GM12878 (cell line): ENCODE data around the gene PLXNA2. TPM values are rescaled to one million over a fixed set of nuclear protein-coding genes. Genes with fewer than 3 reads are reported as not detected.

Experiments used
- ATAC-seq: fragments of 200-7000 bp; cut with Tn5 transposase; 3 replicates; pipeline ENCODE4 v1.9.1; 2020; ENCODE audit warnings: mild to moderate bottlenecking, moderate library complexity
- BruUV-seq: library from RNA; stranded (reverse); fragments of 400-500 nt; replicated peaks from 2 replicates; lab custom pipeline; 2021; lab: Mats Ljungman, UMichigan
- CTCF ChIA-PET: fragments of 300-600 bp; sonication (Branson Sonifier 250); formaldehyde crosslinking; extraction: SDS; loops from one replicate; lab custom pipeline; 2021; ENCODE audit warnings: inconsistent platforms; lab: Yijun Ruan, JAX
- POLR2A ChIA-PET: fragments of 350-600 bp; formaldehyde crosslinking; extraction: SDS; loops from one replicate; lab custom pipeline; 2021; ENCODE audit warnings: inconsistent platforms; lab: Charles Lee
- RAD21 ChIA-PET: fragments of 300-600 bp; sonication (Branson Sonifier 250); formaldehyde crosslinking; loops from one replicate; lab custom pipeline; 2023; ENCODE audit warnings: antibody characterized with exemption; ENCODE audit not compliant: unreplicated experiment; lab: Charles Lee
- SMC1A ChIA-PET: fragments of 300-600 bp; sonication (Branson Sonifier 250); formaldehyde crosslinking; loops from one replicate; lab custom pipeline; 2023; ENCODE audit not compliant: unreplicated experiment, uncharacterized antibody; lab: Charles Lee
- DNase-seq: peaks from one replicate; pipeline ENCODE4 v3.0.0-alpha.2; 2011; ENCODE audit warnings: low read depth, low spot score
- FAIRE-seq: peaks from 3 replicates; lab custom pipeline; 2011; peaks lifted over from hg19 to GRCh38; lab: Jason Lieb, UNC
- H2AFZ ChIP-seq: 2 replicates; pipeline ENCODE4 v1.6.0; 2011; ENCODE audit warnings: low read depth, low read length, control low read depth; ENCODE audit not compliant: control insufficient read depth
- H3K27ac ChIP-seq: 2 replicates; pipeline ENCODE4 v1.5.1; 2011; ENCODE audit warnings: control low read depth; ENCODE audit not compliant: control insufficient read depth, insufficient read depth
- H3K27me3 ChIP-seq, 2 experiments: replicated peaks in 1 of 2; 2 replicates each; pipeline versions ENCODE4 v1.6.0 to v1.6.1; 2011; ENCODE audit warnings: low read length in 1 of 2; ENCODE audit not compliant: control insufficient read depth in 2 of 2, insufficient read depth in 2 of 2
- H3K36me3 ChIP-seq, 2 experiments: 2 replicates each; pipeline ENCODE4 v1.5.1; 2011; ENCODE audit warnings: low read length in 1 of 2; ENCODE audit not compliant: control insufficient read depth in 2 of 2, insufficient read depth in 2 of 2
- H3K4me1 ChIP-seq: 2 replicates; pipeline ENCODE4 v1.6.1; 2011; ENCODE audit warnings: mild to moderate bottlenecking, low read length, moderate library complexity, mixed read lengths; ENCODE audit not compliant: control insufficient read depth, insufficient read depth
- H3K4me2 ChIP-seq: 2 replicates; pipeline ENCODE4 v1.6.0; 2011; ENCODE audit warnings: control low read depth; ENCODE audit not compliant: control insufficient read depth, insufficient read depth
- H3K4me3 ChIP-seq: fragments of 200-600 bp; sonication (generic); 2 replicates; pipeline ENCODE4 v1.5.1; 2016
- H3K79me2 ChIP-seq: 2 replicates; pipeline ENCODE4 v1.6.0; 2011; ENCODE audit warnings: low read length; ENCODE audit not compliant: control insufficient read depth, insufficient read depth
- H3K9ac ChIP-seq: 2 replicates; pipeline ENCODE4 v1.8.0; 2011; ENCODE audit warnings: low read length, control low read depth, mixed read lengths; ENCODE audit not compliant: control insufficient read depth, insufficient read depth
- H3K9me3 ChIP-seq: replicated peaks from 3 replicates; pipeline ENCODE4 v1.5.1; 2011; ENCODE audit warnings: mild to moderate bottlenecking, low read length; ENCODE audit not compliant: control insufficient read depth, insufficient read depth
- H4K20me1 ChIP-seq: 2 replicates; pipeline ENCODE4 v1.6.0; 2011; ENCODE audit not compliant: control insufficient read depth, insufficient read depth
- CREB1 ChIP-seq: IDR thresholded peaks from 2 replicates; pipeline ENCODE4 v1.6.1; 2012; ENCODE audit warnings: low read depth, mild to moderate bottlenecking, inconsistent platforms
- EGR1 ChIP-seq, 2 experiments: IDR thresholded peaks; 1 replicate in 1 of 2; 2 replicates in 1 of 2; pipeline ENCODE4 v1.6.1; 2011 to 2012; ENCODE audit warnings: low read depth in 2 of 2, low read length in 2 of 2, borderline replicate concordance in 1 of 2, mild to moderate bottlenecking in 1 of 2, moderate library complexity in 1 of 2
- ESRRA ChIP-seq: IDR thresholded peaks from 2 replicates; pipeline ENCODE4 v1.6.1; 2012; ENCODE audit warnings: mild to moderate bottlenecking, low read length, improper control_type of control experiment
- HCFC1 ChIP-seq: fragments of 150-350 bp; IDR thresholded peaks from 2 replicates; pipeline ENCODE4 v1.6.1; 2014; ENCODE audit warnings: low read length
- MEF2A ChIP-seq: IDR thresholded peaks from 2 replicates; pipeline ENCODE4 v1.6.1; 2011; ENCODE audit warnings: low read depth, mild to moderate bottlenecking, low read length, moderate library complexity; ENCODE audit not compliant: insufficient read depth
- NFIC ChIP-seq: IDR thresholded peaks from 2 replicates; pipeline ENCODE4 v1.6.1; 2012; ENCODE audit warnings: low read depth, mild to moderate bottlenecking, inconsistent platforms, low read length, moderate library complexity
- NR2C1 ChIP-seq: fragments of 450-650 bp; IDR thresholded peaks from 2 replicates; pipeline ENCODE4 v1.6.1; 2017; ENCODE audit warnings: antibody characterized with exemption, mild to moderate bottlenecking, moderate library complexity
- PML ChIP-seq: IDR thresholded peaks from 2 replicates; pipeline ENCODE4 v1.6.1; 2012; ENCODE audit warnings: low read length, inconsistent platforms
- RCOR1 ChIP-seq: conservative IDR thresholded peaks from 2 replicates; pipeline ENCODE4 v1.6.1; 2012; ENCODE audit warnings: low read depth, low read length, improper control_type of control experiment
- RFX5 ChIP-seq: IDR thresholded peaks from 2 replicates; pipeline ENCODE4 v1.6.1; 2011; ENCODE audit warnings: low read depth, low read length, improper control_type of control experiment
- SREBF1 ChIP-seq: IDR thresholded peaks from 2 replicates; pipeline ENCODE4 v1.6.1; 2012; ENCODE audit warnings: mild to moderate bottlenecking, low read length
- YY1 ChIP-seq: IDR thresholded peaks from 2 replicates; pipeline ENCODE4 v1.6.1; 2011; ENCODE audit warnings: low read depth, mild to moderate bottlenecking, low read length
- ZNF274 ChIP-seq: IDR thresholded peaks from one replicate; pipeline ENCODE4 v1.8.0; 2011; ENCODE audit not compliant: insufficient read length, insufficient read depth
- WGBS: methylation state at CpG from one replicate; pipeline ENCODE4 v1.1.6; 2016; ENCODE audit warnings: low lambda C conversion rate; ENCODE audit not compliant: insufficient replicate concordance, insufficient coverage; ENCODE audit errors: missing lambda C conversion rate; 5-methylcytosine and 5-hydroxymethylcytosine counted together
- in situ Hi-C: fragments of 300-500 bp; cut with MboI; formaldehyde crosslinking; loops from 9 replicates; pipeline ENCODE4 v1.14.3; 2018; ENCODE audit warnings: mixed read lengths
- intact Hi-C: fragments of 100-400 bp; cut with micrococcal nuclease; formaldehyde crosslinking; loops from one replicate; pipeline ENCODE4 v1.14.2; 2022; ENCODE audit not compliant: unreplicated experiment
- polyA plus RNA-seq, 11 experiments: library from polyadenylated mRNA; depleted of rRNA in 4 of 11; unstranded in 6 of 11; stranded (reverse) in 5 of 11; fragments of >200 nt; fragmentation: Nextera tagmentation in 4 of 11; fragmentation: Illumina TruSeq in 1 of 11; extraction: Ambion mirVana in 4 of 11; extraction: Trizol in 1 of 11; gene quantifications; 1 replicate in 1 of 11; 2 replicates in 10 of 11; pipeline versions ENCODE4 v1.2.1 to v1.2.3, GENCODE V29; 2011 to 2016; ENCODE audit warnings: inconsistent platforms in 2 of 11, missing spikeins in 2 of 11, low read depth in 1 of 11
- total RNA-seq, 4 experiments: library from RNA; depleted of rRNA in 3 of 4; stranded (reverse); fragments of >200 nt in 3 of 4; fragmentation: Illumina TruSeq in 1 of 4; extraction: Trizol in 1 of 4; gene quantifications; 2 replicates each; pipeline versions ENCODE4 v1.2.1 to v1.2.3, GENCODE V29; 2013 to 2021
- TF ChIP-seq, protein P1 (sequence below): IDR thresholded peaks from 2 replicates; pipeline ENCODE4 v1.6.1; 2012; ENCODE audit warnings: low read depth, low read length, improper control_type of control experiment
- TF ChIP-seq, protein P2 (sequence below): fragments of 450-650 bp; formaldehyde crosslinking; IDR thresholded peaks from 2 replicates; pipeline ENCODE4 v1.4.0; 2020; ENCODE audit warnings: mild to moderate bottlenecking, moderate library complexity
- TF ChIP-seq, protein P3 (sequence below): fragments of 450-650 bp; IDR thresholded peaks from 2 replicates; pipeline ENCODE4 v1.6.1; 2018; ENCODE audit warnings: borderline replicate concordance, mild to moderate bottlenecking; ENCODE audit not compliant: partially characterized antibody
- TF ChIP-seq, protein P4 (sequence below): fragments of 450-650 bp; IDR thresholded peaks from 2 replicates; pipeline ENCODE4 v1.6.1; 2017; ENCODE audit warnings: mild to moderate bottlenecking

Gene PLXNA2
- total and polyA plus RNA-seq, 10 of the 15 experiments (the other 5 are each of a cell fraction or from before 2014, with no cell fraction given): under 0.01 to 0.08 (median 0.07) TPM; not detected in 4

DNA sequence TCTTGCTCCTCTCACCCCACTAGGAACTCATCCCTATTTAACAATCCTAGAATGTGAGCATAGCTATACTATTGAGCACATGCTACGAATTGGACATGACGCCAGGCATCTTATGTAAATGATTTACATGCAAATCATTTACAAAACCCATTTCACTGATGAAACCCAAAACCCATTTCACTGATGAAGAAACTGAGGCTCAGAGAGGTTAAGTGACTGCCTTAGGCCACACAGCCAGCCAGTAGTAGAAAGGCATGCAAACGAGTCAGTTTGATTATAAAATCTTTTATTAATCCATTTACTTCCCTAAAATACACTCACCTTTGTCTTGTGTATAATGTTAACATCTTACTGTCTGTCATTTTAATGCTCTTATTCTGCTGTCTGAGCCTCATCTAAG, 87.9 kb downstream of the PLXNA2 start:
- CTCF ChIA-PET: interaction anchor here (1.2 kb wide), 1 partner anchor 84 kb away, joined by 3 read pairs; no protein-coding TSS in a partner anchor
- in situ Hi-C loops: no loop called here
- DNase-seq (no peak), FAIRE-seq (no peak)
- RAD21 ChIA-PET: no interaction called here
- no peaks in the 10 kb centered on the region for H3K9me3 ChIP-seq
- 0% methylated on average over 3 of the region's 3 CpGs for WGBS
- no peaks in the 10 kb centered on the region for H4K20me1 ChIP-seq
- no peak overlapping the region for H3K4me3 ChIP-seq
- H3K27ac ChIP-seq: no peak overlapping the region
- no TSS peak for BruUV-seq
- H2AFZ ChIP-seq: no peak overlapping the region
- intact Hi-C loops: no loop called here
- 0 out of 2 replicates have a peak, but pooled peaks cover 3% of the 10 kb centered on the region for H3K4me1 ChIP-seq
- POLR2A ChIA-PET: no interaction called here
- H3K27me3 ChIP-seq: no peaks in the 10 kb centered on the region; a peak in 2 of 4 replicates
- H3K79me2 ChIP-seq: no peaks in the 10 kb centered on the region
- TF ChIP-seq ESRRA: no peak
- TF ChIP-seq, protein P1, sequence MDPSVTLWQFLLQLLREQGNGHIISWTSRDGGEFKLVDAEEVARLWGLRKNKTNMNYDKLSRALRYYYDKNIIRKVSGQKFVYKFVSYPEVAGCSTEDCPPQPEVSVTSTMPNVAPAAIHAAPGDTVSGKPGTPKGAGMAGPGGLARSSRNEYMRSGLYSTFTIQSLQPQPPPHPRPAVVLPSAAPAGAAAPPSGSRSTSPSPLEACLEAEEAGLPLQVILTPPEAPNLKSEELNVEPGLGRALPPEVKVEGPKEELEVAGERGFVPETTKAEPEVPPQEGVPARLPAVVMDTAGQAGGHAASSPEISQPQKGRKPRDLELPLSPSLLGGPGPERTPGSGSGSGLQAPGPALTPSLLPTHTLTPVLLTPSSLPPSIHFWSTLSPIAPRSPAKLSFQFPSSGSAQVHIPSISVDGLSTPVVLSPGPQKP: no peak
- TF ChIP-seq, protein P2, sequence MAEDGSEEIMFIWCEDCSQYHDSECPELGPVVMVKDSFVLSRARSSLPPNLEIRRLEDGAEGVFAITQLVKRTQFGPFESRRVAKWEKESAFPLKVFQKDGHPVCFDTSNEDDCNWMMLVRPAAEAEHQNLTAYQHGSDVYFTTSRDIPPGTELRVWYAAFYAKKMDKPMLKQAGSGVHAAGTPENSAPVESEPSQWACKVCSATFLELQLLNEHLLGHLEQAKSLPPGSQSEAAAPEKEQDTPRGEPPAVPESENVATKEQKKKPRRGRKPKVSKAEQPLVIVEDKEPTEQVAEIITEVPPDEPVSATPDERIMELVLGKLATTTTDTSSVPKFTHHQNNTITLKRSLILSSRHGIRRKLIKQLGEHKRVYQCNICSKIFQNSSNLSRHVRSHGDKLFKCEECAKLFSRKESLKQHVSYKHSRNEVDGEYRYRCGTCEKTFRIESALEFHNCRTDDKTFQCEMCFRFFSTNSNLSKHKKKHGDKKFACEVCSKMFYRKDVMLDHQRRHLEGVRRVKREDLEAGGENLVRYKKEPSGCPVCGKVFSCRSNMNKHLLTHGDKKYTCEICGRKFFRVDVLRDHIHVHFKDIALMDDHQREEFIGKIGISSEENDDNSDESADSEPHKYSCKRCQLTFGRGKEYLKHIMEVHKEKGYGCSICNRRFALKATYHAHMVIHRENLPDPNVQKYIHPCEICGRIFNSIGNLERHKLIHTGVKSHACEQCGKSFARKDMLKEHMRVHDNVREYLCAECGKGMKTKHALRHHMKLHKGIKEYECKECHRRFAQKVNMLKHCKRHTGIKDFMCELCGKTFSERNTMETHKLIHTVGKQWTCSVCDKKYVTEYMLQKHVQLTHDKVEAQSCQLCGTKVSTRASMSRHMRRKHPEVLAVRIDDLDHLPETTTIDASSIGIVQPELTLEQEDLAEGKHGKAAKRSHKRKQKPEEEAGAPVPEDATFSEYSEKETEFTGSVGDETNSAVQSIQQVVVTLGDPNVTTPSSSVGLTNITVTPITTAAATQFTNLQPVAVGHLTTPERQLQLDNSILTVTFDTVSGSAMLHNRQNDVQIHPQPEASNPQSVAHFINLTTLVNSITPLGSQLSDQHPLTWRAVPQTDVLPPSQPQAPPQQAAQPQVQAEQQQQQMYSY (CRISPR knock-in tag): no peak
- TF ChIP-seq CREB1: no peak
- no peak for TF ChIP-seq EGR1 (IDR thresholded peaks at IDR 0.05; ENCODE audit: borderline replicate concordance in 1 of 2, low read depth in 2 of 2, low read length in 2 of 2)
- no peak for TF ChIP-seq MEF2A
- TF ChIP-seq PML: no peak
- TF ChIP-seq, protein P3, sequence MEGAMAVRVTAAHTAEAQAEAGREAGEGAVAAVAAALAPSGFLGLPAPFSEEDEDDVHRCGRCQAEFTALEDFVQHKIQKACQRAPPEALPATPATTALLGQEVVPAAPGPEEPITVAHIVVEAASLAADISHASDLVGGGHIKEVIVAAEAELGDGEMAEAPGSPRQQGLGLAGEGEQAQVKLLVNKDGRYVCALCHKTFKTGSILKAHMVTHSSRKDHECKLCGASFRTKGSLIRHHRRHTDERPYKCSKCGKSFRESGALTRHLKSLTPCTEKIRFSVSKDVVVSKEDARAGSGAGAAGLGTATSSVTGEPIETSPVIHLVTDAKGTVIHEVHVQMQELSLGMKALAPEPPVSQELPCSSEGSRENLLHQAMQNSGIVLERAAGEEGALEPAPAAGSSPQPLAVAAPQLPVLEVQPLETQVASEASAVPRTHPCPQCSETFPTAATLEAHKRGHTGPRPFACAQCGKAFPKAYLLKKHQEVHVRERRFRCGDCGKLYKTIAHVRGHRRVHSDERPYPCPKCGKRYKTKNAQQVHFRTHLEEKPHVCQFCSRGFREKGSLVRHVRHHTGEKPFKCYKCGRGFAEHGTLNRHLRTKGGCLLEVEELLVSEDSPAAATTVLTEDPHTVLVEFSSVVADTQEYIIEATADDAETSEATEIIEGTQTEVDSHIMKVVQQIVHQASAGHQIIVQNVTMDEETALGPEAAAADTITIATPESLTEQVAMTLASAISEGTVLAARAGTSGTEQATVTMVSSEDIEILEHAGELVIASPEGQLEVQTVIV: no peak
- TF ChIP-seq RFX5: no peak
- TF ChIP-seq ZNF274: no peak
- TF ChIP-seq NR2C1: no peak
- TF ChIP-seq, protein P4, sequence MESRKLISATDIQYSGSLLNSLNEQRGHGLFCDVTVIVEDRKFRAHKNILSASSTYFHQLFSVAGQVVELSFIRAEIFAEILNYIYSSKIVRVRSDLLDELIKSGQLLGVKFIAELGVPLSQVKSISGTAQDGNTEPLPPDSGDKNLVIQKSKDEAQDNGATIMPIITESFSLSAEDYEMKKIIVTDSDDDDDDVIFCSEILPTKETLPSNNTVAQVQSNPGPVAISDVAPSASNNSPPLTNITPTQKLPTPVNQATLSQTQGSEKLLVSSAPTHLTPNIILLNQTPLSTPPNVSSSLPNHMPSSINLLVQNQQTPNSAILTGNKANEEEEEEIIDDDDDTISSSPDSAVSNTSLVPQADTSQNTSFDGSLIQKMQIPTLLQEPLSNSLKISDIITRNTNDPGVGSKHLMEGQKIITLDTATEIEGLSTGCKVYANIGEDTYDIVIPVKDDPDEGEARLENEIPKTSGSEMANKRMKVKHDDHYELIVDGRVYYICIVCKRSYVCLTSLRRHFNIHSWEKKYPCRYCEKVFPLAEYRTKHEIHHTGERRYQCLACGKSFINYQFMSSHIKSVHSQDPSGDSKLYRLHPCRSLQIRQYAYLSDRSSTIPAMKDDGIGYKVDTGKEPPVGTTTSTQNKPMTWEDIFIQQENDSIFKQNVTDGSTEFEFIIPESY: no peak
- TF ChIP-seq RCOR1: no peak
- TF ChIP-seq HCFC1: no peak
- TF ChIP-seq YY1: no peak
- TF ChIP-seq NFIC: no peak
- TF ChIP-seq SREBF1: no peak
- TF ChIP-seq, all 136 proteins: peak for 0
- Histone ChIP-seq H3K36me3 (no peaks in the 10 kb centered on the region), H3K9ac (no peak overlapping the region), H3K4me2 (no peak overlapping the region)
- SMC1A ChIA-PET: interaction anchor here (1.4 to 1.5 kb wide), 2 partner anchors 20 to 33 kb away, joined by 3 to 4 read pairs; no protein-coding TSS in a partner anchor
- no peak for ATAC-seq
